IPS-18a (cell line): ENCODE data around the gene FUT6.

Experiments used
- H3K27ac ChIP-seq: one replicate; pipeline ENCODE4 v1.5.1; 2013; ENCODE audit warnings: low read length
- H3K27me3 ChIP-seq: one replicate; pipeline ENCODE4 v1.6.1; 2013; ENCODE audit warnings: mild to moderate bottlenecking, low read length; ENCODE audit not compliant: control insufficient read depth, insufficient read depth
- H3K36me3 ChIP-seq: one replicate; pipeline ENCODE4 v1.6.1; 2013; ENCODE audit warnings: low read depth, low read length; ENCODE audit not compliant: control insufficient read depth
- H3K4me1 ChIP-seq: one replicate; pipeline ENCODE4 v1.6.1; 2013; ENCODE audit warnings: low read depth, low read length; ENCODE audit not compliant: control insufficient read depth
- H3K4me3 ChIP-seq: one replicate; pipeline ENCODE4 v1.5.1; 2013; ENCODE audit warnings: low read length
- H3K9ac ChIP-seq: one replicate; pipeline ENCODE4 v1.6.1; 2013; ENCODE audit warnings: mild to moderate bottlenecking, low read length, moderate library complexity
- H3K9me3 ChIP-seq: one replicate; pipeline ENCODE4 v1.6.1; 2013; ENCODE audit warnings: low read depth, low read length; ENCODE audit not compliant: control insufficient read depth

FUT6 gene

GRCh38 chr19:5832527-5833216, 6.8 kb downstream of the FUT6 start:
- no peaks in the 10 kb centered on the region for H3K36me3 ChIP-seq
- no peak overlapping the region for H3K4me3 ChIP-seq
- no peaks in the 10 kb centered on the region for H3K27me3 ChIP-seq
- no peaks in the 10 kb centered on the region for H3K9me3 ChIP-seq
- no peak overlapping the region for H3K9ac ChIP-seq
- H3K27ac ChIP-seq: no peak overlapping the region
- H3K4me1 ChIP-seq: peaks cover 3% of the 10 kb centered on the region

DNA sequence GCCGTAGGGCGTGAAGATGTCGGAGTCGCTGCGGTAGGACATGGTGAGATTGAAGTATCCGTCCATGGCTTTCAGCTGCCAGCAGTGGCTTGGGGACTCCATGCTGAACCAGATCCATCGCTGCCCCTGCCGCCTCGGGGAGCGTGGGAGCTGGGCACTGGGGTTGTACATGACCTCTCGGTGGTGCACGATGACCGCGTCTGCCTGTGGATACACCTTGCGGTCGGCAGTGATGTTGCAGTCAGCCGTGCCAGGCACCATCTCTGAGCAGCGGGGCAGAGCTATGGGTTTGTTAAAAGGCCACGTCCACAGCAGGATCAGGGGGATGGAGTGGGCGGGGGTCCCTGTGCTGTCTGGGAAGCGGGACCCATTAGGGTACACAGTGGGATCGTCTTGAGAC, 7.4 kb downstream of the FUT6 start:
- H3K4me1 ChIP-seq: peaks cover 3% of the 10 kb centered on the region

GRCh38 chr19:5831159-5831558, 8.3 kb downstream of the FUT6 start:
- H3K4me1 ChIP-seq: peaks cover 3% of the 10 kb centered on the region
- no peaks in the 10 kb centered on the region for H3K9me3 ChIP-seq
- H3K27ac ChIP-seq: no peak overlapping the region
- H3K4me3 ChIP-seq: no peak overlapping the region
- no peaks in the 10 kb centered on the region for H3K36me3 ChIP-seq
- no peak overlapping the region for H3K9ac ChIP-seq
- H3K27me3 ChIP-seq: no peaks in the 10 kb centered on the region

More for the DNA sequence above, 7.4 kb downstream of the FUT6 start:
- Histone ChIP-seq H3K9ac (no peak overlapping the region), H3K27me3 (no peaks in the 10 kb centered on the region), H3K27ac (no peak overlapping the region), H3K36me3 (no peaks in the 10 kb centered on the region), H3K4me3 (no peak overlapping the region), H3K9me3 (no peaks in the 10 kb centered on the region)

GRCh38 chr19:5829567-5830310, 9.8 kb downstream of the FUT6 start:
- peak overlapping the region; percentile 68 for H3K4me3 ChIP-seq
- no peak overlapping the region for H3K9ac ChIP-seq

GRCh38 chr19:5828661-5829566, 10.6 kb downstream of the FUT6 start:
- Histone ChIP-seq H3K9me3 (no peaks in the 10 kb centered on the region), H3K4me3 (peak overlapping the region; percentile 68), H3K36me3 (no peaks in the 10 kb centered on the region), H3K27ac (peak overlapping the region; percentile 55), H3K9ac (peak overlapping the region; percentile 81), H3K4me1 (peaks cover 3% of the 10 kb centered on the region), H3K27me3 (no peaks in the 10 kb centered on the region)

More at GRCh38 chr19:5829567-5830310, 9.8 kb downstream of the FUT6 start:
- Histone ChIP-seq H3K27ac (no peak overlapping the region), H3K36me3 (no peaks in the 10 kb centered on the region), H3K27me3 (no peaks in the 10 kb centered on the region), H3K4me1 (peaks cover 3% of the 10 kb centered on the region), H3K9me3 (no peaks in the 10 kb centered on the region)

- H3K27me3 ChIP-seq: no peaks in the 10 kb centered on the region
- H3K4me1 ChIP-seq: peaks cover 3% of the 10 kb centered on the region
- peak overlapping the region; percentile 81 for H3K9ac ChIP-seq
- no peaks in the 10 kb centered on the region for H3K36me3 ChIP-seq
- H3K9me3 ChIP-seq: no peaks in the 10 kb centered on the region
- peak overlapping the region; percentile 68 for H3K4me3 ChIP-seq
- peak overlapping the region; percentile 55 for H3K27ac ChIP-seq
Measured at GRCh38 chr19:5827891-5828660, 11.4 kb downstream of the FUT6 start.

GRCh38 chr19:5827342-5827890, 12.1 kb downstream of the FUT6 start:
- Histone ChIP-seq H3K36me3 (no peaks in the 10 kb centered on the region), H3K4me3 (peak overlapping the region; percentile 44), H3K4me1 (peaks cover 3% of the 10 kb centered on the region), H3K27me3 (no peaks in the 10 kb centered on the region), H3K9ac (no peak overlapping the region), H3K27ac (no peak overlapping the region), H3K9me3 (no peaks in the 10 kb centered on the region)

DNA sequence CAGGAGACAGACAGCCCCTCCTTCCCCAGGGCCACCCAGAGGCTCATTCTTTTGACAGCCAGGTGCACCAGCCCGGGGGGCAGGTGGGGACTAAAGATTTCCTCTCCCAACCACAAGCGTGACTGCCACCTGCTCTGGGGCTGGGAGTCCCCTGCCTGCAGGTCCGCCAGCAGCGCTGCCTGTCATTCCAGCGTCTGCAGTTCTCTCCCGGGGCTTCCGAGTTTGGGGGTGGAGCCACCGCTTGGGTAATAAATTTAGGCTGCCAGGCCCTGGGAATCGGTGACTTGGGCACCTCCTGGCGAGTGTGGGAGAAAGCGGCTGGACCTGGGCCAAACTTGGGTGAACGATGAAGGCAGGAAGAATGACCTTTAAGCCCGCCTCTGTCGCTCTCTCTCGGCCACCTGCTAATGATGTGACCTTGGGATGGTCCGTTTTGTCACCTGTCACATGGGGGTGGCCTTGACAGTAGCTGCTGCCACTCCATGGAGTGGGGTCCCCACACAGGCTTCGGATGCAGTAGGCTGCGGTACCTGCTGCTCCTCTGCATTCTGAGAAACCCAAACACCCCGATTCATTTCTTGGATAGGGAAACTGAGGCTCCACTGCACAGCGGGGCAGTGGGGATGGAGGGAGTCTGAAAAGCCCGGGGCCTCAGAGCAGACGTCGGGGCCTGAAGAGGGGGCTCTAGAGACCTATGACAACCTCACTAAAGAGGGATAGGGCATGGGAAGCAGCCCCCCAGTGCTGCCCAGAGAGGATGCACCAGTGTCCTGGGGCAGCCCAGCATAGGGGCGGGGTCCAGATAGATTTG, 12.8 kb downstream of the FUT6 start:
- no peaks in the 10 kb centered on the region for H3K27me3 ChIP-seq
- no peaks in the 10 kb centered on the region for H3K9me3 ChIP-seq
- H3K4me1 ChIP-seq: peaks cover 3% of the 10 kb centered on the region
- H3K36me3 ChIP-seq: no peaks in the 10 kb centered on the region
- H3K27ac ChIP-seq: no peak overlapping the region
- H3K9ac ChIP-seq: no peak overlapping the region
- H3K4me3 ChIP-seq: no peak overlapping the region

DNA sequence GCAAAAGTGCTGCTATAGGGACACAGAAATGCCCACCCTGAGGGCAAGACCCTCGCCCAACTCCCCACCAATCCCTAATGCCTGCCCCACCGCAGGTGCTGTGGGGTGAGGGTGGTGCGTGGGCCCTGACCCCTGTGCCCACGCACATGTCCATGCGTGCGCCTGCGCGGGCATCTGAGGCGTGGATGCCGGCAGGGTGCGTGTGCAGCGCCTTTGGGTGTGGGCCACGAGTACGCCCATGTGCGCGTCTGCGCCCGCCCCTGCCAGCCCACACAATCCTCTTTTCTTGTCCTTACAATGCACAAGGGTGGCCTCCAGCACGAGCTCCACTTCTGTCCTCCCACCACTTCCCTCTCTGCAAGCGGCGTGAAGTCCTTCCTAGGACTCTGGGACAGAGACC, 14.3 kb downstream of the FUT6 start:
- Histone ChIP-seq H3K36me3 (no peaks in the 10 kb centered on the region), H3K4me3 (no peak overlapping the region), H3K27ac (no peak overlapping the region), H3K9me3 (no peaks in the 10 kb centered on the region), H3K9ac (no peak overlapping the region), H3K27me3 (no peaks in the 10 kb centered on the region), H3K4me1 (peaks cover 3% of the 10 kb centered on the region)

DNA sequence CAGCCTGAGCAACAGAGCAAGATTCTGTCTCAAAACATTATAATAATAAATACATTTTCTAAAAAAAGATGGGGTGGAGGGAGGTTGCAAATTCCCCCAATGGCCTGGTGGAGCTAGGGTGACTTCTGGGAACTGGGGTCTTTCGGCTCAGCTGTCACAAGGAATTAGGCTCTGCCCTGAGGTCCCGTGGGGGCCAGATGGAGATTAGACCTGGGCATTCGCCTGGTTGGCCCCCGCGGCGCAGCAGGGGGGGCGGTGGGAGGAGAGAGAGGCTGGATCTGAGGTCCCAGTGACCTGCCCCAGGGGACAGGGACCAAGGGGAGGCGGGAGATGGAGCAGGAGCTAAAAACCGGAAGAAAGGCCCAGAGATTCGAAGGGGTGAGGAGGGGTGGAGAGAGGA, 14.8 kb downstream of the FUT6 start:
- no peaks in the 10 kb centered on the region for H3K36me3 ChIP-seq
- no peak overlapping the region for H3K9ac ChIP-seq
- H3K4me1 ChIP-seq: peaks cover 3% of the 10 kb centered on the region
- H3K9me3 ChIP-seq: no peaks in the 10 kb centered on the region
- no peak overlapping the region for H3K4me3 ChIP-seq
- H3K27me3 ChIP-seq: no peaks in the 10 kb centered on the region
- no peak overlapping the region for H3K27ac ChIP-seq
